Bronchial smooth muscle cell (primary cell): Measurements from ENCODE around the gene TCTN2. TPM values are rescaled to one million over a fixed set of nuclear protein-coding genes. Genes with fewer than 3 reads are reported as not detected.

ENCODE experiments used
- total RNA-seq: library from RNA; depleted of rRNA; stranded (reverse); fragments of >200 nt; gene quantifications from 2 replicates; pipeline ENCODE4 v1.2.1, GENCODE V29; 2014

The TCTN2 gene
- total RNA-seq: 7.3 and 11.0 TPM in 2 replicates

DNA sequence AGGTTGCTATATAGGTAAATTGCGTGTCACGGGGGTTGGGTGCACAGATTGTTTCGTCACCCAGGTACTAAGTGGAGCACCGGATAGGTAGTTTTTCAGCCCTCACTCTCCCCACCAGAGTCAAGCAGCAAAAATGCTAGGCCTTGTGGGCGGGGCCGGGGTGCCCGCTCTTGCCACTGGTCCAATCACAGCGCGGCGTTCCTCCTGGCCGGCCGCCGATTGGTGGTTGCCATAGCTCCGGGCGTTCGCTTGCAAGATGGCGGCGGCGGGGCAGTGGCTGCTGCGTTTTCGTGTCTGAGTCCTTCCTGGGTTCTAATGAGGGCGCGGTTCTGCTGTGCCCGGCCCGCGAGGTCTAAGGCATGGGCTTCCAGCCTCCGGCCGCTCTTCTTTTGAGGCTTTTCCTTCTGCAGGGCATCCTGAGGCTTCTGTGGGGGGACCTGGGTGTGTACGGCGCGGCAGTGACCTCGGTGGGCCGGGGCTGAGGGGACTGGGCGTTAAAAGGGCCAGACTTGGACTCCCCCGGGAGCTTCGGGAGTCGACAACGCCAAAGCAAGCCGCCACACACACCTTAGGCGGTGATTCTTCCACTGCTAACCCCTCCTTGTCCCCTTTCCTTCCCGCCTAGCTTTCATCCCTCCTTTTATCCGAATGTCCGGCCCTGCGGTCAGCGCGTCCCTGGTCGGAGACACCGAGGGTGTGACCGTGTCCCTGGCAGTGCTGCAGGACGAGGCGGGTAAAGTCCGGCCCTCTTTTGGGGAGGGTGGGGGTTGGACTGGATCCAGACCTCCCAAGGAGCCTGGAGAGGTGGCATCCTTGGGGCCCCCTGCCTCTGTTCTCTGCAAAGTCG, at the start of gene TCTN2:
Gene TCTN2 (plus strand): TSS at position 232 of the 847 bp plus-strand sequence. CDS start 128 bp downstream, at position 360.

DNA sequence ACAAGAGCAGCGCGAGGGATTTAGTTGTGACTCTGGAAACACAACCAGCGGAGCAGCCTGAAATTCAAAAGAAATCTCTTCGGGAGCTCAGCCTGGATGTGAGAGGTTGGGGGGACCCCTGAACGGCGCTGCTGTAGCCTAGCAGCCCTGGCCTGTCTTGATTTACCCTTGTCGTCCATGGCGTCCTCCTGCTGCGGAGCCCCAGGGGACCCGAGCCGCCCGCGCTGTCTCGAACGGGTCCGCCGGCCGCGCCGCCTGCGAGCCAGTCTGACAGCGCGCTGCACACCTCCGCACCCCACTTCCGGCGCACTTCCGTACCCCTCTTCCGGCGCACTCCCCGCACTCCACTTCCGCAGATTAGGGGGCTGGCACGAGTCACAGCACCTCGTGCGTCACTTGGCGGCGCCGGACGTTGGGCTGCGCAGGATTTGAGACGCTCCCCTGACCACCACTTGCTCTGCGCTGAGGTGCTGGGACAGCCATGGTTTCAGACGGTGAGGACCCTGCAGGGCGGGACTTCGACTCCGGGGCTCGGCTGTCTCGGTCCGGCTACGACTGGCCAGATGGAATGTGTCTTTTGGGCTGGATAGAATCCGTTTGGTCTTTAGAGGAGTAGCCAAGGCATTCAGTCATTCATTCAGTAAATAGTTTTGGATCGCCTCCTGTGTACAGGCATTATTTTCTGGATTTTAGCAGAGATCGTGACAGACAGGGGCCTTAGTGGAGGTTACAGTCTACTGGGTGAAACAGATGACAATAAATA, 37.4 kb upstream of the TCTN2 start, which contains the start of the genes EIF2B1 and GTF2H3:
Gene EIF2B1 (minus strand): TSS at position 308 of the 763 bp plus-strand sequence. CDS start 129 bp downstream, at position 179.
Gene GTF2H3 (plus strand): TSS at position 451 of the 763 bp plus-strand sequence. CDS start 31 bp downstream, at position 482.

Other genes with a start within 250 kb of the TCTN2 start
- 5.8 TPM in 2 replicates for gene RILPL2, start 234.4 kb upstream of the TCTN2 start, total RNA-seq
- gene SNRNP35, start 213.0 kb upstream of the TCTN2 start, total RNA-seq: 10.9 and 20.6 TPM in 2 replicates
- 7.6 and 7.9 TPM in 2 replicates for gene RILPL1, start 137.4 kb upstream of the TCTN2 start, total RNA-seq
- 232 and 375 TPM in 2 replicates for gene TMED2, start 86.6 kb upstream of the TCTN2 start, total RNA-seq
- gene DDX55, start 69.0 kb upstream of the TCTN2 start, total RNA-seq: 12.6 and 13.4 TPM in 2 replicates
- 27.3 and 38.4 TPM in 2 replicates for gene EIF2B1, start 37.4 kb upstream of the TCTN2 start, total RNA-seq
- 20.6 and 21.3 TPM in 2 replicates for gene GTF2H3, start 37.3 kb upstream of the TCTN2 start, total RNA-seq
- gene ATP6V0A2, start 41.2 kb downstream of the TCTN2 start, total RNA-seq: 10.0 and 12.1 TPM in 2 replicates
- 0.09 and 0.32 TPM in 2 replicates for gene DNAH10, start 91.2 kb downstream of the TCTN2 start, total RNA-seq